Activated CD4-positive, alpha-beta T cell treated with anti-CD3 and anti-CD28 coated beads for 48 hours (primary cell): ENCODE measurements around the gene CRYBG3.
"Not testable (repeated sequence)": the region's sequence is repeated elsewhere in the genome, so short reads cannot be mapped to it uniquely, and the experiment has no call there.

Source experiments
- DNase-seq: peaks from one replicate; pipeline ENCODE4 v3.0.0-alpha.2; 2020

Gene CRYBG3

DNA sequence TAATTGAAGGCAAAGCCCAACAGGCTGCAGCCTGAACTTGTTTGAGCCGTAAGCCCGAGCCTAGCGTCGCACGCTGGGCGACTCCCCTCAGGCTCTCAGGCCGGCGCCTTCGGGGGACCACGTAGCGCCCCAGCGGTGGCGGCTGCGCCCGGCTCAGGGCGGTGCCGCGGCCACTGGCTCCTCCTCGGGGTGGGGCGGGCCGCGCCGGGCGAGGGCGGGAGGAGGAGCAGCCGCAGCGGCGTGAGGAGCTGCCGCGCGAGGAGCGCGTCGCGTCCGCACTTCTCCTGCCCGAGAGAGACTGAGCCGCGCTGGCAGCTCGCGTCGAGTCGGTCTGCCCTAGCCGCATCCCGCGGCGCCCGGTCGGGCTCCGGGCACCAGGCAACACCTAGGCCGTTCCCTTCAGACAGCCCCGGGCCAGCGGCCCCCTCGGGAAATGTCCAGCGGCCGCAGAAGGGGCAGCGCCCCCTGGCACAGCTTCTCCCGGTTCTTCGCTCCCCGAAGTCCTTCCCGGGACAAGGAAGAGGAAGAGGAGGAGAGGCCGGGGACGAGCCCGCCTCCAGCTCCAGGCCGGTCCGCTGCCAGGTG is at the start of gene CRYBG3:
Gene CRYBG3 (plus strand): TSS at position 238 of the 585 bp plus-strand sequence. CDS start 196 bp downstream, at position 434.
- DNase-seq = peak; percentile 87

DNA sequence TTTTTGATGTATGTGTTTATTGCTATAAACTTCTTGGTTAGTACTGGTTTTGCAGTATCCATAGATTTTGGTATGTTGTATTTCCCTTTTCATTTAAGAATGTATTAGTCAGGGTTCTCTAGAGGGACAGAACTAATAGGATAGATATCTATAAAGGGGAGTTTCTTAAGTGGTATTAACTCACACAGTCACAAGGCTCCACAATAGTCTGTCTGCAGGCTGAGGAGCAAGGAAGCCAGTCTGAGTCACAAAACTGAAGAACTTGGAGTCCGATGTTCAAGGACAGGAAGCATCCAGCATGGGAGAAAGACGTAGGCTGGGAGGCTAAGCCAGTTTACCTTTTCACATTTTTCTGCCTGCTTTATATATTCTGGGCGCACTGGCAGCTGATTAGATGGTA is 48.9 kb upstream of the CRYBG3 start:
- no peak for DNase-seq

DNA sequence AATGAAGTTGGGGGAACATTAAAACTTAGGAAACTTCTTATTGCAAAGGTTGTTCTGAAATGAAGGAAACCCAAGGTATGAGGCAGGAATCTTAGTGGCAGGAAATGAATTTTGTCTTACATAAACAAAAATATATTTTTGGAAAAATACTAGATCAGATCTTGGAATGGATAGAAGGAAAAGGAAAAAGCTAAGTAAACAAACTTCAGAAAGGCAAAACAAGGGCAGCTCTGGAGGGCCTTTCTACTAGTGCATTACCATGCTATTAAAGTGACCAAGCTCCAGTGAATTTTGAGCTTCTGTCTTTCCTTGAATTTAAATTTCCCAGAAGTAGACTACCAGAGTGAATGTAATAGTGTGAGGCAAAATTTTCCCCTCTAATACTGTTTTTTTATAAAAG is 43.7 kb upstream of the CRYBG3 start:
- DNase-seq = no peak

DNA sequence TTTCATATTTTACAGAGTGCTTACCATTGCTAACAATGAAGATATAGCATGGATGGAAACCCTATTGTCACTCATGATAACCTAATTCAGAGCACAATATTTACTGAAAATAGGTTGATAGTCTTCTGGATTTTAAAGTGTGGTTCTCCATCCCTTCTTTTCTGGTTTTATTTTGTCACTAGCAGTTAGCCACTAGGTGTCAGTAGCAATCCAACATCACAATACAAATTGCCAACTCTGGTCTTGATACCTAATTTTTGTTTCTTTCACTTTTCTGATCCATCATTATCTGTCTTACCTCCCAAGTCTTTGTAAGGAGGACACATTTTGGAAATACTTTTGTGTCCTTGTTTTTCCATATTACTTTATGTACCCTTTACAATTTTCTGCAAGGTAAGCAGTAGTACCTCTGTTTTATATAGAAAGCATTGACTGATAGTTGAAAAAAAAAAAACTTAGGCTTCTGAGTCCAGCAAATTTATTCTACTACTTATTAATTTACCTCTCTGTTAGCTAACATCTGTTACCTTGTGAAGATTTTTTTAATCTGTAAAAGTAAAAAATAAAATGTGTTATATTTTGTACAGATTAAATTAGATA is 28.3 kb upstream of the CRYBG3 start:
- DNase-seq = no peak

DNA sequence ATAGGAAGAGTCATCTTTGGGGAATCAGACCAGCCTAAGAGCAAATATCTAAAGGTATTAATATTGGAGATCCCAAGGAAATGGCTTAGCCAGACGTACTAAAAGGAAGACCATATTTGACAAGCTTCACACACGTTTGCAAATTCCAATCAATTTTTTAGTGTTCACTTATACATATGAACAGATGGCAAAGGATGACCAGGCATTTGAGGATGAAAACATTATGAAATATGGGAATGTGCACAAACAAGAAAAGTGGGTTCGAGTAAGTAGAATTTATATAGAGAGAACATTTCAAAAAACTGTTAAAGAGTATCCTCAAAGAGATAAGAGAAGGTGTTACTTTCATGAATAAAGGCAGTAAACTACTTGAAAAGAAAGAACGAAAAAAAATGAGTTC is 25.9 kb upstream of the CRYBG3 start:
- no peak for DNase-seq

DNA sequence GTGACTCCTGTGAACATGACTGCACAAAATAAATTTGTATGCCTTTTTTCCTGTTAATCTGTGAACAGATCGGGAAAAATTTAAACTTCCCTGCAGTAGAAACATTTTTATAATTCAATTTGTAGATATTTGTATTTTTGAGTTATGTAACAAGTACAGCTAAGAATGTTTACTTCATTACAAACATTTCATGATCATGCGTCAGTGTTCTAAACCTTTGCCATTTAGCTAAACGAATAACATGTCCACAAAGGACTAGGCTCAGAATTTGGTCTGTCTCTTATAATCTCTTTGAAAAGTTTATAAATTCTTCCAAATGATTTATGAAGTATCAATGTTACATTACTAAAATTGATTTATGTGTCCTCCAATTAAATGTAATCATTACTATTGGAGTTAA is 17.3 kb upstream of the CRYBG3 start:
- no peak for DNase-seq

DNA sequence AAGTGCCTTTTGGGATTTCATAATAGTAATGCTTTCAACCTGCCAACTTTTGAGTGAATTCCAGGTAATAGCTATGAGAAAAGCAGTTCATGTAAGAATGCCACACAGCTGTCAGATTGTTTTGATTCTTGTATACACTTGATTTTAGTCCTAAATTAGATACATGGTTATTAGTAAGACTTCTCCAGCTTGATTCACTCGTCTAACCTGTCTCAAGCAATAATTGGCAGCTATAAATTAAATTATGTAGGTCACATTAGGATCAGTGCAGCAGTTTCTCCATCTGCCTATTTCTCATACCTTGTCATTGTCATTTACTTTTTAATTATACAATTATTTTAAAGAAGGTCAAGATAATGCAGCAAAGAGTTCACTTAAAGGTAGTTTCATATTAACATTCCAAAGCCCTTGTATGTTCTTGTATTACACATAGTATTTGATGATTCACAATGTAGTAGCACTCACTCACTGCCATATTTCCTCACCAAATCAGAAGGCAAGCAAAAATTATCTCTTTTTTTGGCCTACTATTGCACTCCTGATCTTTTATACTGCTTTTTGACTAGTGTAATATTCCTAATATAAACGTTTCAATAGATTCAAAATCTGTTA is 10.9 kb upstream of the CRYBG3 start:
- DNase-seq = no peak

DNA sequence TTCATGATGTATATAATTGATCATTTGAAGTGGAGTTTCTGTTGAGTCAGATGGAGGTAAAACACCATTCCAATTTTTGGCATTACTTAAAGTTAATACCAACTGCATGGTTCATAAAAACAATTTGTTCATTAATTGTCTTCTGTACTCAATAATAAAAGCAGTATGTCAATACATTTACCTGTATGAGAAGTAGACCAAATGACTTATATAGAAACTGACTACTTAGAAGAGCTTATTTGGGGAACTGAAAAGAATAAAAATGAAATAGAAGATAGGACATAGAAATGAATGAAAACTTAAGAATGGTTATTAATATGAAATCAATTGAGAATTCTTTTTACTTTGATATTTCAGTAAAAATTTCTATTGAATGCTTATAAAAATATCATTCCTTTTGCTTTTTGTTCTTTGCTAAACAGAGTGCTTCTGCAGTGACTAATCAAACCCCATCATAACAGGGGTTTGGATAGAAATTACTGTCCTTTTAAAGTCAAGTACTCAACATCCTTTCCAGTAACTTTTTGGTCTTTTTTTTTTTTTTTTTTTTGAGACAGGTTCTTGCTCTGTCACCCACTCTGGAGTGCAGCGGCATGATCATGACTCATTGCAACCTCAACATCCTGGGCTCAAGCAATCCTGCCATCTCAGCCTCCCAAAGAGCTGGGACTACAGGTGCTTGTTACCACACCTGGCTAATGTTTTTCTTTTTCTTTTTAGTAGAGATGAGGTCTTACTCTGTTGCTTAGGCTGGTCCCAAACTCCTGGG is 6.5 kb upstream of the CRYBG3 start:
- DNase-seq = peak; percentile 50

DNA sequence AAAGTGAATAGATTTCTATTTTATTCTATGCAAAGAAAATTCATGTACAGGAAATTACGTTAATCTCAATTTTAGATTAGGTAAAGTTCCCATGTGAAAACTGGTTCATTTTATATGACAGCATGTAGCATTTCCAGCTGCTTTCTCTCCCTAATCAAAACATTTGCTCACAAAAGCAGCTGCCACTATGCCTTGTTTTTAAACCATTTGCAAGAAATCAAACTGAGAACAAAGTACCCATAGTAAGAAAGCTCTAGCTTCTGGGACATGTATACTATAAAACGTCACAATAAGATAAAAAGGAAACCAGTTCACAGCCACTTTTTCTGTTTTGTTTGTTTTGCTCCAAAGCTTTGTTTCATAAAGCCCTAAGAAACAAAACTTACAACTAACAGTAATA is 5.0 kb upstream of the CRYBG3 start:
- DNase-seq = no peak

DNA sequence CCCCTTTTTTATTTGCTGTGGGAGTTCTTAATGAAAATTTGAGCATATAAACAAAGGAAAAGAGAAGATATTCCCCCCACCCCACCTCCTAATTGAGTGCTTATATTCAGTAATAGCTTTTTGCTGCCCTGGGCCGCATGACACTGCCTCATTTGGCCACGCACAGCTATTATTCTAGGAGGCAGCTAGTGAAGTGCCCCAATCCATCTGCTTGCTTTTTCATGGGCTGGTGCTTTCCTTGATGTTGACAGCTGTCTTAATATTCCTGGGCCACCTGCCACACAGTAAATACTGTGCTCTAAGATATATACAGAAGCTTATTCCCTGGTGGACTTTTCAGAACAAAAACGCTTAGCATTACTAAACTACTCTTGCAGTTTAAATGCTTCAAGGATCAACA is 3.8 kb upstream of the CRYBG3 start:
- DNase-seq = no peak

DNA sequence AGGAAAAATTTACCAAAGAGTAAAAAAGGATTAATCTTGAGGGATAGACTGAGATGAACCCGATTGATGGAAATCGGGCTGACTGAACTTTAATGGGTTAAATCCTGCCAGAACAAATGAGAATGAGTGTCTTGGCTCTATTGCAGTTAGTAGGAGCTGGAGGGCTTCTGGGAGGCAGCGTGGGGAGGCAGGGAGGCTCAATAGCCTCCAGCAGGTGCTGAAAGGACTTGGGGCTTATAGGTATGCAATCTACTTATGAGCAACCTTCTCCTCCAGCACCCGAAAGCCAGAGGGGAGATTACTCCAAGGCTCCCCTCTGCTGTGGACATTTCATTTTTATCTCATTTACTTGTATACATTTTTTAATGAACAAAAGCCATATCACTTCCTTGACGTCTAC is 1.0 kb upstream of the CRYBG3 start:
- DNase-seq = no peak

DNA sequence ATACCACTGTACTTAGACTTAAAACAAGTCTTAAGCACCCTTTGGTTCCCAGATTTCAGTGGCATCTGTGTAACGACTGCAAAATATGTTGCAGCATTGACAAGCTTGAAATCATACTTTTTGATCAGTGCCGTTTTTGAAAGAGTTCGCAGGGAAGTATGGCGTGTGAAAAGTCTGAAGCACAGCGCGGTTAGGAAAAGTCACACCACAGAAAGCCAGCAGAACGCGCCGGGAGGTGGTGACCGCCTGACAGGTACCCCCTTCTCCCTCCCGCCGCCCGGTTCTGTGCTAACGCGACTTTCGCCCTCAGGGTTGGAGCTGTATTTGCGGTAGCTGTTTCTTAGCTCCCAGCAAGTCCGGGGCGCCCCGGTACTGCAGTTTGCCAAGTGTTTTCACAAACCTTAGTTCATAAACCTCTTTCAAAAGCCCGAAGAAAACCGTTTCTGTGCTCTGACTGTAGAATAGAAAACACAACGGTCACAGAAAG is 481 bp upstream of the CRYBG3 start:
- DNase-seq = peak; percentile 63

DNA sequence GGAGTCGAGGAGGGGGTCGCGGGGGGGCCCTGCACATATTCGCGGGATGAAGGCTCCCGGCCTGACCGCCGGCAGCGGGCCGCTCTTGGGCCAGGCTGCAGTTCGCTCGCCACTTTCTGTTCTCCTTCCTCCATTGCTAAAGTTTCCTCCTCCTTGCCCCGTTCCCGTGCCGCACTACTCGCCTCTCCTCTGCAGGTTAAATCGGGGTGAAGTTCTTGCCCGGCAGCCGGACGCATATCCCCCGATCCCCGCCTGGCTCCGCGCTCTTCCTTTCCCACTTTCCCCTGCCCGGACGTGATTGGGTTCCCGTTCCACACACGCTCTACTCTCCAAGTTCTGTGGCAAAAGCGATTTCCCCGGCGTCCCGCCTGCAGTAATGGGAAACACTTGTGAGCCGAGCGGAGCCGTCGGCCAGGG is 556 bp downstream of the CRYBG3 start:
- peak; percentile 15 for DNase-seq

DNA sequence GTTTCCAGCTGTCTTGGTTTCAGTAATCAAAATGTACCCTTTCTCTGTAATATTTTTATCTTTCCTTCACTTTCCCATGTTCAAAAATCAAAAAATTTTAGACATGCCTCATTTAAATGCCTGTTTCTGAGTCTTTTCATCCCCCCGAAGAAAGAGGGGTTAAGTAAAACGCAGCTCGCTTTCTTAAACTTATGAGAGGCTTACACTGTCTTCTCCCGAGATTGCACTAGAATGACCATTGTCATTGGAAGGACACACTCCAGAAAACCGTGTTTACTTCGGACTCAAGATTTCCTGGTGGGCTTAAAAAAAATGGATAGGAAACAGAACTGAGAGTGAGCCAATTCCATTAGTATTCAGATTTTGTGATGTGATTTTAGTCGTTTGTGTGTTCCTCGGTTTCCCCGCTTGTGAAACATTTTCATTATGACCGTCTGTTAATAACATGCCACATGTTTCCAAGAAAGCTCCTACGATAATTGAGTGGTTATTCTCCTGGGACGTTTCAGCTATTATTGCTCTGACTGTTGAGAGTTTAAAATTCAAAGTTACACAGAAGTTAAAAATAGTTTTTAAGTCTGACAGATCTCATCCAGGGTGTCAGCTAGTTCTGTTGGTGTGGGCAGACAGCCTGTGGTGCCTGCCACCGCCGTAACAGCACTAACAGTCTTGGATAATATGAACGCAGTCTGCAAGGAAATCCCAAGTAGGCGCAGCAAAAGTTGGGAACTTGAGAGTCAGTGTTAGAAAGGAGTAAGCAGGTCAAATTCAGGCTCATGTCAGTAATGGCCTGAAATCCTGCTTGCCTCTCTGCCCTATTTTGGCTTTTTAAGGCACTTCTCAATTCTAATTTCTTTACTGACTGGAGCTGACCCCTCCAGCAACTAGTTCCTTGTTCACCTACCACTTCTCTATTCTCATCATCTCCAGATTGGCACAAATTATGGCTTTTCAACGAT is 1.5 kb downstream of the CRYBG3 start:
- DNase-seq = no peak

DNA sequence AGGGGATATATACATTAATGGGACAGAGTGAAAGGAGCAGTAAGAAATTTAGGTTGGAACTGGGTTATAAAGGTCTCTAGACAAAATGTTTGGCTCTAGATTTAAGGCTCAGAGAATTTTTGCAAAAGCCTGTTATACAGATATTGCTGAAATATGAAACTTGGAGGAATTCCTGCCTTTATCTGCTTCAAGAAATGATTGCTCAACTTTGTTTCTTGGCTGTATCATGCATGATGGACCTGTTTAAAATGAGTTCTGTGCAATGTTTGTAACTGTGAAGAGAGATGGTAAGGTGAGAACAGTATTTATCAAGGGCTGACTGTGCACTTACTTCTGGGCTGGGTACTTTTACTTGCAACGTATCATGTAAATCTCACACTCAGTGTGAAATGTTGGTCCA is 3.3 kb downstream of the CRYBG3 start:
- no peak for DNase-seq

DNA sequence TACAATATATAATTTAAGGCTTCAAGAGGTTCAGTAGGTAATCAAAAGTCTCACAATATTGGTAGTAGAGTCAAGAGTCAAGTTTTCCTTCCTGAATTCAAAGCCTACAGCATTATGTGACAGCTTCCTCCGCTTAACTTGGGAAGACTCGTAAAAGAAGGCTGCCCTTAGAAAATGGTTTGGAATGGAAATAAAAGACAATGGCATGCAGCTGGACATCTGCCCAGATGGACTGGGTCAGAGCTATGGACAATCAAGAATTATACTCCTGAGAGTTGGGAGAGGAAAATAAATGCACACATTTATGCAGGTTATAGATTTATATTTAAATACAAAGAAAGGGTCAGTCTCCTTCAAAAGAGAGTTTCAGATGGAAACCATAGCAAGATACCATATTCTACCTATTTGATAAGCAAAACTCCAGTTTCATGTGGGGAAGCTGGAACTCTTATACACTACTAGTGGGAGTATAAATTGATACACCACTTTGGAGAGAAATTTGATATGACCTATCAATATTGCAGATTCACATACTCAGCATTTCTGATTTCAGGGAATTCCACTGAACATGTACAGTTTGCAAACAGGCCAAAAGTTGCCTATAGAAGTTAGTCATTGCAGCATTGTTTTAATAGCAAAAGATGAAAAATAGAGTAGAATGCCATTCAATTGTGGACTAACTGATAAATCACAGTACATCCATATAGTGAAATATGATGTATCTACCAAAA is 6.1 kb downstream of the CRYBG3 start:
- no peak for DNase-seq

DNA sequence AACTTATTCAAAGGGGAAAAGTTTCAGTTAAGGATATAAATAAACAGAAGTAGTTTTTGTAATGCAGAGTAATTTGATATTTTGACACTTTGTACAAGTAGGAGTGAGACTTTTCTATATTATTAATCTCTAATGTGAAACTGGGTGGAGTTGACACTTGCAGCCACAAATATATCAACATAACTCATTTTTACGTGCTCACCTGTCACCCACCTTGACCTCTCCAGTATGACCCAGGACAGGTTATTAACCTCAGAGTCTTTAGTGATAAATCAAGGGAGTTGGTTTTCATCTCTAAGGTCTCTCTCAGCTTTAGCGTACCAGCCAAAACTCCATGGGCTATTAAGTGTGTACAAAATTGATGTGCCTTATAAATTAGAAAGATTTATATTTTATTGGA is 7.4 kb downstream of the CRYBG3 start:
- DNase-seq = no peak

DNA sequence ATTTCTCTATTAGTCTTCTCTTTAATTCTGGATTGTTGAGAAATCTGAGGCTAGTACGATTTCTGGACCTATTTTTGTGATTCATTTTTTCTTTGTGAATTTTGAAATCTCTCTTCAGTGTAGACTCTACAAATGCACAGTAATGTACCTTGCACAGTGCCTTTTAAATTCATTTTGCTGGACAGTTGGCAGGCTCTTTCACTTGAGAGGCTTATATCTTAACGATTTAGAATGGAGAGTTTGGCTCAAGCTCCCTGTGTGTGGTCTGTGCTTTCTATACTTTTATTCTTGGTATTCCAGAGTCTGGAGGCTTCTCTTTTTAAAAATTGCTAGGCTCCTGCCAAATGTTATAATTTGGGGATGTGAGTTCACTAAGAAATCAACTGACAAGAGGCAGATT is 8.8 kb downstream of the CRYBG3 start:
- no peak for DNase-seq

DNA sequence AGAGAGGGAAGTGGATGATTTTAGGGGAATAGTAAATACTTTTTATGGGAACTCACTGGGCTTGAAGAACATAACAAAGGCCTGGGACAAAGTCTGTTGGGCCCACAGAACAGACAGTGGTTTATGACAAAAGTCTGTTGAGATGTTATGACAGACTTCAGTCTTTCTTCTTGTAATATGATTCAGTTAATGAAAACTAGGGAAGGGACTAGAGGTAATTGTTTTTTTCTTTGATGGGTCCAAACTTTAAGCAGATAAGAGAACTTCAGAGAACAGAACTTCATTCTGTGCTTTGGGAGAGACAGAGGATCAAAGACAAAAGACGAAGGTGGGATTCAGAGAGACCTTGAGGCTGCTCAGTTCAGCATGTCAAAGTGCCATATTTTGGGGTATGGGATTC is 9.3 kb downstream of the CRYBG3 start:
- DNase-seq = no peak

DNA sequence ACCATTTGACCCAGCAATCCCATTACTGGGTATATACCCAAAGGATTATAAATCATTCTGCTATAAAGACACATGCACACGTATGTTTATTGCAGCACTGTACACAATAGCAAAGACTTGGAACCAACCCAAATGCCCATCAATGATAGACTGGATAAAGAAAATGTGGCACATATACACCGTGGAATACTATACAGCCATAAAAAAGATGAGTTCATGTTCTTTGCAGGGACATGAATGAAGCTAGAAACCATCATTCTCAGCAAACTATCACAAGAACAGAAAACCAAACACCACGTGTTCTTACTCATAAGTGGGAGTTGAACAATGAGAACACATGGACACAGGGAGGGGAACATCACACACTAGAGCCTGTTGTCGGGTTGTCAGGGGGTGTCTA is 11.4 kb downstream of the CRYBG3 start:
- not testable (repeated sequence) for DNase-seq

DNA sequence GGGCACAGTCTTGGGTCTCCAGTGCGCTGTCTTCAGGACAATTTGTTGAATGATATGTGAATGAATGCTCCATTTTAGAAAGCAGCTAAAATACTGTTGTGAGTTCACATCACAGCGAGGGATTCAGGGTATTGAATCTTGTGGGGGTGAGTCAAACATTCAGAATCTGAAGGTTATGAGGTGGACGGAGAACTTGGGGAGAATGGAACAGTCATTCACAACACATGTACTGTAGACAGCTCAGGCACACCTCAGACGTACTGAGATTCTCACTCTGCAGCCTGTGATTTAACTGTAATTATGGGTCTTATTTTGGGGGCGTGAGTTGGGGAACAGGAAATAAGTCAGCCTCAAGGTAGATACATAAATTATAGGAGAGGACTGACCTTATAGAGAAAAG is 13.9 kb downstream of the CRYBG3 start:
- no peak for DNase-seq

DNA sequence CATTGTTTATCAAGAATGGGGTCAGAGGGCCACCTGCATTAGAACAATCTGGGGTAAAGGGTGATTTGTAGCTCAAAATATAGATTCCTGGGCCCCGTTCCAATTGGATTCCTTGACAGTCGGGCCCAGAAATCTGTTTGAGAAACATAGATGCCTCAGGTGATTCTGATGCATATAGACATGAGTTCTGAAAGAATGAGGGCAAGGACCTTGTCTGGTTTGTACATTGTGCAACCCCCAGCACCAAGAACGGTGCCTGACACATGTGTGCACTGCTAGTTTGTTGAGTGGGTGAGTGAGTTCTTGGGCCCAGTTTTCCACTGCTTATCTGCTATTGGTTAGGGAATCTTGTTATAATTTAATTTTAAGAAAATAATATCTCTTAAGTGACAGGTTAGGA is 16.6 kb downstream of the CRYBG3 start:
- no peak for DNase-seq
